Measurements from ENCODE around the gene PALB2. TPM values are rescaled to one million over a fixed set of nuclear protein-coding genes. Genes with fewer than 3 reads are reported as not detected.

PALB2 gene
- total and polyA plus RNA-seq, 2 of the 13 experiments (the other 11 are each of a cell fraction or from before 2014, with no cell fraction given): 12.1 to 40.9 TPM

- TF ChIP-seq BRF2 (CRISPR knock-in tag; IDR thresholded peaks at IDR 0.05): peak; percentile 95; the same call in 1 of the 2 replicates
- peak; percentile 72; the same call in 1 of the 2 replicates for TF ChIP-seq RELA (CRISPR knock-in tag; IDR thresholded peaks at IDR 0.05)
- TF ChIP-seq ZKSCAN8 (CRISPR knock-in tag; IDR thresholded peaks at IDR 0.05; ENCODE audit: borderline replicate concordance): peak; percentile 61; the same call in 1 of the 2 replicates
- peak; percentile 96 for TF ChIP-seq HOXA5 (CRISPR knock-in tag; IDR thresholded peaks at IDR 0.05)
- TF ChIP-seq ZBTB3 (CRISPR knock-in tag; IDR thresholded peaks at IDR 0.05; ENCODE audit: borderline replicate concordance, low read depth): peak; percentile 89
- peak; percentile 94; the same call in 1 of the 2 replicates for TF ChIP-seq ZNF235 (CRISPR knock-in tag; IDR thresholded peaks at IDR 0.05; ENCODE audit: borderline replicate concordance)
- TF ChIP-seq ETS1 (CRISPR knock-in tag; IDR thresholded peaks at IDR 0.05): peak; percentile 89
- TF ChIP-seq NCOA2 (CRISPR knock-in tag; IDR thresholded peaks at IDR 0.05): peak; percentile 51; the same call in 1 of the 2 replicates
- TF ChIP-seq SUZ12 (IDR thresholded peaks at IDR 0.05; ENCODE audit: low read depth, low read length): peak; percentile 48
- TF ChIP-seq, protein P1, sequence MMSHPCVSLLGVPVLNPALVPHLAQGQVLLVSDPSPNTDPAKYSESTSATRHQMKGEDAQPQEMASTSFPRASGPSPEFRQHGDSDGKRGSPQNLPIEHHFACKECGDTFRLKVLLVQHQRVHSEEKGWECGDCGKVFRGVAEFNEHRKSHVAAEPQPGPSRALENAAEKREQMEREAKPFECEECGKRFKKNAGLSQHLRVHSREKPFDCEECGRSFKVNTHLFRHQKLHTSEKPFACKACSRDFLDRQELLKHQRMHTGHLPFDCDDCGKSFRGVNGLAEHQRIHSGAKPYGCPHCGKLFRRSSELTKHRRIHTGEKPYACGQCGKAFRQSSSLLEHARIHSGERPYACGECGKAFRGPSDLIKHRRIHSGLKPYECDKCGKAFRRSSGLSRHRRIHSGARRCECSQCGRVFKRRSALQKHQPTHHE (CRISPR knock-in tag; IDR thresholded peaks at IDR 0.05; ENCODE audit: borderline replicate concordance): peak; percentile 93; the same call in 1 of the 2 replicates
- no peak for TF ChIP-seq ZNF646 (CRISPR knock-in tag; IDR thresholded peaks at IDR 0.05)
- peak; percentile 98 for TF ChIP-seq ZNF451 (CRISPR knock-in tag; IDR thresholded peaks at IDR 0.05)
- TF ChIP-seq, protein P2, sequence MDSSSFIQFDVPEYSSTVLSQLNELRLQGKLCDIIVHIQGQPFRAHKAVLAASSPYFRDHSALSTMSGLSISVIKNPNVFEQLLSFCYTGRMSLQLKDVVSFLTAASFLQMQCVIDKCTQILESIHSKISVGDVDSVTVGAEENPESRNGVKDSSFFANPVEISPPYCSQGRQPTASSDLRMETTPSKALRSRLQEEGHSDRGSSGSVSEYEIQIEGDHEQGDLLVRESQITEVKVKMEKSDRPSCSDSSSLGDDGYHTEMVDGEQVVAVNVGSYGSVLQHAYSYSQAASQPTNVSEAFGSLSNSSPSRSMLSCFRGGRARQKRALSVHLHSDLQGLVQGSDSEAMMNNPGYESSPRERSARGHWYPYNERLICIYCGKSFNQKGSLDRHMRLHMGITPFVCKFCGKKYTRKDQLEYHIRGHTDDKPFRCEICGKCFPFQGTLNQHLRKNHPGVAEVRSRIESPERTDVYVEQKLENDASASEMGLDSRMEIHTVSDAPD (CRISPR knock-in tag; IDR thresholded peaks at IDR 0.05): 0 out of 2 replicates have a peak, but pooled peaks have one; percentile 22
- peak; percentile 98 for TF ChIP-seq ZNF274 (CRISPR knock-in tag; IDR thresholded peaks at IDR 0.05)
- TF ChIP-seq MXD3 (CRISPR knock-in tag; IDR thresholded peaks at IDR 0.05): peak; percentile 99
- peak; percentile 94 for TF ChIP-seq ZNF160 (CRISPR knock-in tag; IDR thresholded peaks at IDR 0.05)
Measured at GRCh38 chr16:23556881-23557778, 84.0 kb downstream of the PALB2 start, which contains the start of the genes EARS2 and UBFD1 (continued).

Data from HepG2 (cell line).